Heart right ventricle (tissue), 16 donors: ENCODE data around the gene SCCPDH. TPM values are rescaled to one million over a fixed set of nuclear protein-coding genes. Genes with fewer than 3 reads are reported as not detected.
"Not testable (repeated sequence)": the region's sequence is repeated elsewhere in the genome, so short reads cannot be mapped to it uniquely, and the experiment has no call there.

Experiments
- ATAC-seq, 8 donors: fragments of 200-7000 bp; cut with Tn5 transposase; one replicate each; pipeline ENCODE4 v1.9.1; 2020; ENCODE audit warnings: mild to moderate bottlenecking in 8 of 8, moderate library complexity in 8 of 8, moderate number of reproducible peaks in 1 of 8
- DNase-seq, 2 donors: peaks; one replicate each; pipeline ENCODE4 v3.0.0-alpha.2; 2020
- H3K27ac ChIP-seq, 10 donors: fragments of 200-600 bp; sonication (generic) in 2 of 10; one replicate each; pipeline versions ENCODE4 v1.5.0 to v1.8.0; 2020 to 2022; ENCODE audit warnings: mild to moderate bottlenecking in 3 of 10
- H3K27me3 ChIP-seq, 7 donors: fragments of 200-600 bp; one replicate each; pipeline ENCODE4 v1.8.0; 2021 to 2022; ENCODE audit warnings: mild to moderate bottlenecking in 2 of 7
- H3K36me3 ChIP-seq, 9 donors: fragments of 200-600 bp; sonication (generic) in 1 of 9; one replicate each; pipeline versions ENCODE4 v1.5.0 to v1.8.0; 2020 to 2022; ENCODE audit warnings: mild to moderate bottlenecking in 2 of 9
- H3K4me1 ChIP-seq, 9 donors: fragments of 200-600 bp; sonication (generic) in 1 of 9; one replicate each; pipeline versions ENCODE4 v1.5.0 to v1.8.0; 2020 to 2022; ENCODE audit warnings: mild to moderate bottlenecking in 4 of 9
- H3K4me3 ChIP-seq, 10 donors: fragments of 200-600 bp; sonication (generic) in 2 of 10; one replicate each; pipeline versions ENCODE4 v1.5.0 to v1.8.0; 2020 to 2022; ENCODE audit warnings: mild to moderate bottlenecking in 7 of 10, moderate library complexity in 2 of 10
- H3K9me3 ChIP-seq, 11 donors: fragments of 200-600 bp in 10 of 11; sonication (generic) in 2 of 11; one replicate each; pipeline versions ENCODE4 v1.5.0 to v1.8.0; 2013 to 2022; ENCODE audit warnings: mild to moderate bottlenecking in 2 of 11, control low read depth in 1 of 11, moderate library complexity in 1 of 11
- WGBS, 2 donors: extraction: QIAGEN DNeasy Blood & Tissue Kit; methylation state at CpG; one replicate each; pipeline ENCODE4 v1.1.7; 2013; ENCODE audit warnings: inconsistent platforms in 1 of 2; 5-methylcytosine and 5-hydroxymethylcytosine counted together
- intact Hi-C, 10 donors: fragments of 100-400 bp; cut with DNase I; formaldehyde crosslinking; loops; one replicate each; pipeline versions ENCODE4 v1.11.1 to v1.14.2; 2022
- polyA plus RNA-seq, 2 donors: library from polyadenylated mRNA; stranded (reverse); fragments of 200-250 nt; gene quantifications; one replicate each; pipeline ENCODE4 v1.2.3, GENCODE V29; 2013
- total RNA-seq, 10 donors: library from RNA; stranded (reverse); fragmentation: NEBNext Ultra II Directional in 3 of 10; extraction: Animal tissue kit (Norgen Biotek cat#: 25700) in 3 of 10; gene quantifications; one replicate each; pipeline versions ENCODE4 v1.2.1 to v1.2.4, GENCODE V29; 2021 to 2023
- TF ChIP-seq, protein P1 (sequence below), 9 donors: fragments of 200-600 bp; sonication (generic) in 2 of 9; IDR thresholded peaks; one replicate each; pipeline versions ENCODE4 v1.5.0 to v1.8.0; 2021 to 2022; ENCODE audit warnings: antibody characterized with exemption in 9 of 9, mild to moderate bottlenecking in 5 of 9, moderate library complexity in 1 of 9
- donor health status: Arrhythmogenic right ventricular cardiomyopathy.
- donor health status: ischemic (EF 13 %, LVEDD 7.1; RV severe dilation, severe dysfunction).
- donor health status: healthy with polysubstance abuse.
- donor health status: DM: no; HTN: yes; CAD: no.
- donor health status: DM: no; HTN: no; CAD: no.
- donor health status: ischemic (EF 25% LVEDD 6.9; RV normal size, moderate dysfunction).
- donor health status: ischemic (EF 25% LVEDD 5.7; RV mildly dilated, moderate dysfunction).
- donor health status: healthy.
- donor health status: DM: yes; HTN: yes; CAD: no.
- donor health status: Ischemic cardiomyopathy.
- donor health status: ischemic (EF 35%, LVEDD 5.7; RV mildly dilated, moderate dysfunction).
- donor health status: nonischemic (EF 11% LVEDD 7.7; RV severe dilation, severe dysfunction).
- donor health status: DM: yes; HTN: yes; CAD: no.
- donor health status: PGD.
- donor health status: ischemic (EF 29% LVEDD 5.4; RV normal size, mild dysfunction).
- donor health status: nonischemic (EF 23%, LVEDD 6.1; RV moderate dilation, normal function).

SCCPDH gene
- total and polyA plus RNA-seq, 12 donors = 9.9 to 37.5 (median 30.8) TPM

DNA sequence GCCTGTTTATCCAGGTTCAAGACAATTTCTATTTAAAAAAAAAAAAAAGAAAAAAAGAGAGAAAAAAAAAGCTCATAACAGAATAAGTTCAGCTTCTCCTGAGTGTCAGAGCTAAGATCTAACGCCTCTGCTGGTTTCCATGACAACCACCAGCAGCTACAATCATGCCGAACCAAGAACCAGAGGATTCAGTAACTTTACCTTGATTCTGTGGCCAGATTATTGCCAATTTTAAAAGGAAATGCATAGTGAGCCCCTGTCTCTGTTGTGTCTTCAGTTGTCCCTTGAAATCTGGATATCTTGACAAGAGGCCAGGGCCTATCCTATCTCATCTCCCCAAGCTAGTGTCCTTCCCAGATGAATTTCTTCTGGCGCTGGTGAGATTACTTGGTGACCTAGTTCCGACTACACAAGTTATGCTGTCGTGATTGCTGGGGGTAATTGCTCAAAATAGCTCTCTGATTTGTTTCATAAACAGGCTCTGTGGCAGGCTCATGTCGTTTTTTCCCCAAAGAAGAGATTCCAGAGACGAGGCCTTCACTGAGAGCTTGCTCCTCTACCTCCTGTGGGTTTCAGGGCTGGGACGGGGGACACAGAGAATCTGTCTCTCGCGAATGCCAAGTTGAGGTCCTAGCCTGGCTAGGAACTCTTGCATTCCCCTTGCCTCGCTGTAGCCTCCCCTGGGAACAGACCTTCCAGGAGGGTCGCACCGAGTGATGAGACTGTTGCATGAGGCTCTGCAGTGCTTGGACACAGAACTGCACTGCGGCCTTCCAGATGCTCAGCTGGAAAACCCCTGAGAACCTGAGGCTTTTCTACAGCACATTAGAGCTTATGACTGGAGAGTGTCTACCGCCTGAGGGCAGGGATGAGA lies 32.4 kb upstream of the SCCPDH start:
- TF ChIP-seq, protein P1, sequence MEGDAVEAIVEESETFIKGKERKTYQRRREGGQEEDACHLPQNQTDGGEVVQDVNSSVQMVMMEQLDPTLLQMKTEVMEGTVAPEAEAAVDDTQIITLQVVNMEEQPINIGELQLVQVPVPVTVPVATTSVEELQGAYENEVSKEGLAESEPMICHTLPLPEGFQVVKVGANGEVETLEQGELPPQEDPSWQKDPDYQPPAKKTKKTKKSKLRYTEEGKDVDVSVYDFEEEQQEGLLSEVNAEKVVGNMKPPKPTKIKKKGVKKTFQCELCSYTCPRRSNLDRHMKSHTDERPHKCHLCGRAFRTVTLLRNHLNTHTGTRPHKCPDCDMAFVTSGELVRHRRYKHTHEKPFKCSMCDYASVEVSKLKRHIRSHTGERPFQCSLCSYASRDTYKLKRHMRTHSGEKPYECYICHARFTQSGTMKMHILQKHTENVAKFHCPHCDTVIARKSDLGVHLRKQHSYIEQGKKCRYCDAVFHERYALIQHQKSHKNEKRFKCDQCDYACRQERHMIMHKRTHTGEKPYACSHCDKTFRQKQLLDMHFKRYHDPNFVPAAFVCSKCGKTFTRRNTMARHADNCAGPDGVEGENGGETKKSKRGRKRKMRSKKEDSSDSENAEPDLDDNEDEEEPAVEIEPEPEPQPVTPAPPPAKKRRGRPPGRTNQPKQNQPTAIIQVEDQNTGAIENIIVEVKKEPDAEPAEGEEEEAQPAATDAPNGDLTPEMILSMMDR (IDR thresholded peaks at IDR 0.05) = no peak
- H3K9me3 ChIP-seq = peaks cover 0 to 21% (median 0%) of the 10 kb centered on the region in 11 donors
- peaks cover under 1 to 27% (median 9%) of the 10 kb centered on the region in 9 donors for H3K4me1 ChIP-seq
- 54 to 62% methylated on average over 15 of the region's 15 CpGs for WGBS, 2 donors
- intact Hi-C loops = loop anchor here in 3 of 10 donors (2.0 to 10.0 kb wide), 3 partner anchors 47 to 125 kb away; partner anchors contain the start of genes CNST (in 1 of the 3) and TFB2M (in 1 of the 3)
- no peak overlapping the region for H3K4me3 ChIP-seq
- H3K27ac ChIP-seq = peak overlapping the region in 8 of 10 donors; percentile 22 to 73 (median 47)
- ATAC-seq (peak in 3 of 8 donors; percentile 32 to 34 (median 33)), DNase-seq (no peak)
- H3K27me3 ChIP-seq = no peaks in the 10 kb centered on the region
- H3K36me3 ChIP-seq = no peaks in the 10 kb centered on the region

DNA sequence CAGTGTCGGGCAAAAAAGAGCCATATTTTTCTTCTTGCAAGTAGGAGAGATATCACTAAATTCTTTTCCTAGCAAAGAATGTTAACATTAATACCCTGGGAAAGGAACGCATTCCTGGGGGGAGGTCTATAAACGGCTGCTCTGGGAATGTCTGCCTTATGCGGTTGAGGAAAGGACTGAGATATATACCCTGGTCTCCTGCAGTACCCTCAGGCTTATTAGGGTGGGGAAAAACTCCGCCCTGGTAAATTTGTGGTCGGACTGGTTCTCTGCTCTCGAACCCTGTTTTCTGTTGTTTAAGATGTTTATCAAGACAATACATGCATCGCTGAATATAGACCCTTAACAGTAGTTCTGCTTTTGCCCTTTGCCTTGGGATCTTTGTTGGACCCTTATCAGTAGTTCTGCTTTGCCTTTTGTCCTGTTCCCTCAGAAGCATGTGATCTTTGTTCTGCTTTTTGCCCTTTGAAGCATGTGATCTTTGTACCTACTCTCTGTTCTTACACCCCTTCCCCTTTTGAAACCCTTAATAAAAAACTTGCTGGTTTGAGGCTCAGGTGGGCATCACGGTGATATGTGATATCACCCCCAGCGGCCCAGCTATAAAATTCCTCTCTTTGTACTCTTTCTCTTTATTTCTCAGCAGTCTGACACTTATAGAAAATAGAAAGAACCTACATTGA lies 29.9 kb upstream of the SCCPDH start:
- Histone ChIP-seq H3K4me1 (peaks cover 7 to 44% (median 13%) of the 10 kb centered on the region in 9 donors), H3K9me3 (peaks cover 0 to 21% (median 0%) of the 10 kb centered on the region in 11 donors)
- not testable (repeated sequence) for H3K4me3 ChIP-seq, DNase-seq, ATAC-seq, H3K27me3 ChIP-seq, H3K36me3 ChIP-seq, H3K27ac ChIP-seq
- intact Hi-C loops = loop anchor here in 2 of 10 donors (5.0 to 10.0 kb wide), 2 partner anchors 50 to 58 kb away; no protein-coding TSS in a partner anchor
- 92 to 96% methylated on average over 10 of the region's 10 CpGs for WGBS, 2 donors

DNA sequence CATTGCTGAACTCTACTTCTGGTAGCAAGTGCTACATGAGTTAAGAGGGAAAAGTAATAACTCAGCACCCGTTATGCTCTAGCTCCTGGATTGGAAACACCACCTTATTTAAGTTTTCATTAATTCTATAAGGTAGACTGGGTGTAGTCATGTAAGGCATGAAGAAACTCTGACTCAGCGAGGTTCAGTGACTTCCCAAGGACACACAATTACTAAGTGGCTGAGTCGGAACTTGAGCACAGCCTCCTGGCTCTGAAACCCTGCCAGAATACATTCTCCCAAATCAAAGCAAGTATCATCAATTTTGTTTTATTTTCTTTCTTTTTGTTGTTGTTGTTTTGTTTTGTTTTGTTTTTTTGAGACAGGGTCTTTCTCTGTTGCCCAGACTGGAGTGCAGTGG lies 29.1 kb upstream of the SCCPDH start:
- intact Hi-C loops = loop anchor here in 9 of 10 donors (5.0 to 10.0 kb wide), 5 partner anchors 48 to 198 kb away; partner anchors contain the start of genes CNST (in 3 of the 9) and TFB2M (in 3 of the 9)
- Histone ChIP-seq H3K9me3 (peaks cover 0 to 21% (median 0%) of the 10 kb centered on the region in 11 donors), H3K36me3 (no peaks in the 10 kb centered on the region), H3K4me1 (peaks cover 3 to 38% (median 11%) of the 10 kb centered on the region in 9 donors), H3K27ac (no peak overlapping the region), H3K4me3 (no peak overlapping the region), H3K27me3 (no peaks in the 10 kb centered on the region)
- 90 to 95% methylated on average over 3 of the region's 3 CpGs for WGBS, 2 donors
- no peak for DNase-seq
- ATAC-seq = no peak
- TF ChIP-seq, protein P1 (IDR thresholded peaks at IDR 0.05) = no peak

DNA sequence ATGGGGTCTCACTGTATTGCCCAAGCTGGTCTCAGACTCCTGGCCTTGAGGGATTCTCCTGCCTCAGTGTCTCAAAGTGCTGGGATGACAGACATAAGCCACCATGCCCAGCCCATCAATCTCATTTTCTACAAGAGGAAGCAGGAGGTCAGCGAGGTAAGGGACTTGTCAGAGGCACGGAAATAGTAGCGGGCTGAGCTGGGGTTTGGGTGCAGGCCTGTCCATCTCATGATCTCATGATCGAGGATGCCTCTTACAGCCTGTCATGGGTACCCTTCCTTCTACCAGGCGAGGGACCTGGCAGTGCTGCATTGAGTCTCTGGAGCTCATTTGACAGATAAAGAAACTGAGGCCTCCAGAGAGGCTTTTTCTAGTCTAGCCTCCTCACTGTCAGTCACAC lies 28.5 kb upstream of the SCCPDH start:
- WGBS, 2 donors = 98 to 99% methylated on average over 5 of the region's 5 CpGs
- peaks cover 0 to 21% (median 0%) of the 10 kb centered on the region in 11 donors for H3K9me3 ChIP-seq
- no peaks in the 10 kb centered on the region for H3K27me3 ChIP-seq
- ATAC-seq = no peak
- TF ChIP-seq, protein P1 (IDR thresholded peaks at IDR 0.05) = no peak
- no peak overlapping the region for H3K4me3 ChIP-seq
- no peak for DNase-seq
- H3K27ac ChIP-seq = peak overlapping the region in 1 of 10 donors; percentile 24
- no peaks in the 10 kb centered on the region for H3K36me3 ChIP-seq
- intact Hi-C loops = loop anchor here (2.0 to 10.0 kb wide), 6 partner anchors 48 to 198 kb away; partner anchors contain the start of genes CNST (in 3 of the 10) and TFB2M (in 3 of the 10)
- H3K4me1 ChIP-seq = peaks cover 3 to 38% (median 11%) of the 10 kb centered on the region in 9 donors
